GM21447 (cell line): Measurements from ENCODE around the gene POMT2.
"Not testable (repeated sequence)": the region's sequence is repeated elsewhere in the genome, so short reads cannot be mapped to it uniquely, and the experiment has no call there.

Experiments used
- ATAC-seq: cut with Tn5 transposase; IDR thresholded peaks from one replicate; pipeline ENCODE4 v1.9.1; 2021; ENCODE audit not compliant: unreplicated experiment

Gene POMT2, protein sequence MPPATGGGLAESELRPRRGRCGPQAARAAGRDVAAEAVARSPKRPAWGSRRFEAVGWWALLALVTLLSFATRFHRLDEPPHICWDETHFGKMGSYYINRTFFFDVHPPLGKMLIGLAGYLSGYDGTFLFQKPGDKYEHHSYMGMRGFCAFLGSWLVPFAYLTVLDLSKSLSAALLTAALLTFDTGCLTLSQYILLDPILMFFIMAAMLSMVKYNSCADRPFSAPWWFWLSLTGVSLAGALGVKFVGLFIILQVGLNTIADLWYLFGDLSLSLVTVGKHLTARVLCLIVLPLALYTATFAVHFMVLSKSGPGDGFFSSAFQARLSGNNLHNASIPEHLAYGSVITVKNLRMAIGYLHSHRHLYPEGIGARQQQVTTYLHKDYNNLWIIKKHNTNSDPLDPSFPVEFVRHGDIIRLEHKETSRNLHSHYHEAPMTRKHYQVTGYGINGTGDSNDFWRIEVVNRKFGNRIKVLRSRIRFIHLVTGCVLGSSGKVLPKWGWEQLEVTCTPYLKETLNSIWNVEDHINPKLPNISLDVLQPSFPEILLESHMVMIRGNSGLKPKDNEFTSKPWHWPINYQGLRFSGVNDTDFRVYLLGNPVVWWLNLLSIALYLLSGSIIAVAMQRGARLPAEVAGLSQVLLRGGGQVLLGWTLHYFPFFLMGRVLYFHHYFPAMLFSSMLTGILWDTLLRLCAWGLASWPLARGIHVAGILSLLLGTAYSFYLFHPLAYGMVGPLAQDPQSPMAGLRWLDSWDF

GRCh38 chr14:77320238-77320935 is at the start of gene POMT2:
Gene POMT2 (minus strand): TSS chr14:77320883. CDS start chr14:77320681, 202 bp downstream.
- ATAC-seq, result peak; percentile 59

GRCh38 chr14:77369285-77369684 is 48.6 kb upstream of the POMT2 start:
- ATAC-seq, result no peak

DNA sequence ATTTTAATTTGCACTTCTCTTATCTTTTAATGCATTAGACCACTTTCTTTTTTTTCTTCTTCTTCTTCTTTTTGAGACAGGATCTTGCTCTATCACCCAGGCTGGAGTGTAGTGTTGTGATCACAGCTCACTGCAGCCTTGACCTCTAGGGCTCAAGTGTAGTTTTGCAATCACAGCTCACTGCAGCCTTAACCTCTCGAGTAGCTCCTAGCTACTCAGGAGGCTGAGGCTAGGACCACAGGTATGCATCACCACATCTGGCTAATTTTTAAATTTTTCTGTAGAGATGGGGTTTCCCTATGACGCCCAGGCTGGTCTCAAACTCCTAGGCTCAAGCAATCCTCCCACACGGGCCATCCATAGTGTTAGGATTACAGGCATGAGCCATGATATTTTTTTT is 43.5 kb upstream of the POMT2 start:
- no peak for ATAC-seq

DNA sequence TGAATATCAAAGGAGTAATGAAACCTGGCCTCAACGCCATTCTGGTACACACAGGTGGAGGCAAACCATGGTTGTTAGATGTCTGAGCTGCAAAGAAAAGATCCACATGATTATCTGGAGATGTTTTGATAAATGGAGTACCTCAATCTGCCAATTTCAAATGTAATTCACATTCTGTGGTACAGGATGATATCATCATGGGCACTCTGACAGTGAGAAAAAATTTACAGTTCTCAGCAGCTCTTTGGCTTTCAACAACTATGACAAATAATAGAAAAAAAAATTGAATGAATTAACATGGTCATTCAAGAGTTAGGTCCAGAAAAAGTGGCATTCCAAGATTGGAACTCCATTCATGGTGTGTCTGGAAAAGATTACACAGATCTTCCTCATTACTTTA is 38.9 kb upstream of the POMT2 start:
- ATAC-seq, result no peak

DNA sequence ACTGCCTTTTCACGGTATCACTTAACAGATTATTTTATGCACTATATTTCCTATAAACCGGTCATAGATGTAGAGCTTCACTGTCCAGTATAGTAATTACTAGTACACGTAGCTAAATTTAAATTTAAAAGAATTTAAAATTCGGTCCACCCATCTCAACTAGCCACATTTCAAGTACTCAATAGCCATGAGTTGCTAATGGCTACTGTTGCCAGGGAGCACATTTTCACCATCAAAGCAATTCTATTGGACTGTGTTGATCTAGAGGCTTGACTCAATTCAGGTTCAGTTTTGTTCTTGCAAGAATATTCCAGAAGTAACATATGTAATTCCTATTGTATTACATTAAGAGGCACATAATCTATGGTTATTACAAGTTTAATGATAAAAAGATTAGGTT is 36.2 kb upstream of the POMT2 start:
- no peak for ATAC-seq

DNA sequence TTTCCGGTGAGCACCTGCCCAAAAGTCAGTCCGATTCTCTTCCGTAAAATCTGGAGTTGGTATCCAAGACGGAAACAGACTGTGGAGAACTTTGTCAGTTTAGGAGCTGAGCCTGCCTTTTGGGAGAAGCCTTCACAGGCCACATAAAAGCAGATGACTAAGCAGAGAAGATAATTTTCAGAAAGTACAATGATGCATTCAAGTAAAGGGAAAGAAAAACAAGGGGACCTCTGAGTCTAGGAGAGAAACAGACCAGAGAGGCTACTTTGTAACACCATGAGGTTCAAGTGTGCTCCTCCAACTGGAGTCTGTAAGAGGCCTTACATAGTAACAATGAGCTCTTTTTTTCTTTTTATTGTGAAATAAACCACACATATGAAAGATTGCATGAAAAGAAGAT is 35.1 kb upstream of the POMT2 start:
- ATAC-seq, result no peak

DNA sequence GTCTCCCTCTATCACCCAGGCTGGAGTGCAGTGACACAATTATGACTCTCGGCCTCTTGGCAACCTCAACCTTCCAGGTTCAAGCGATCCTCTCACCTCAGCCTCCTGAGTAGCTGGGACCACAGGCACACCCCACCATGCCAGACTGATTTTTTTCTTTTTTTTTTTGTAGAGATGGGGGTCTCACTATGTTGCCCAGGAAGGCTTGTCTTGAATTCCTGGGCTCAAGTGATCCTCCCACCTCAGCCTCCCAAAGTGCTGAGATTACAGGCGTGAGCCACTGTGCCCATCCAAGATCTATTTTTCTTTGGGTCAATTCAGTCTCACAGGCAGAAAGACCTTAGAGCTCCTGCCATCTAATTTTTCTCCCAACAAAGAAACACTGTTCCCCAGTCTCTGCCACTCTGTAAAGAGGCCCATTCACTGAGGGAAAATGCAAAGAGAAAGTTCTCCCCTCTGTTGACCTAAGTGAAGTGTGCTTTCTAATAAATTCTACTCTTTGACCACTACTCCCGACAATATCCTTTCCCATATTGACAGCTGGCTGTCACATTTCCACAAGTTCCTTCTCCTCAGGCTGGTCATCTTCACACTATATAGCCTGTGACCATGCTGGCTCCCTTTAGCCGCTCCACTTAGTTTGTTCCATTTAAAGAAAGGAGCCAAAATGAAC is 32.9 kb upstream of the POMT2 start:
- ATAC-seq, result no peak

GRCh38 chr14:77347751-77348150 is 27.1 kb upstream of the POMT2 start:
- ATAC-seq, result no peak

DNA sequence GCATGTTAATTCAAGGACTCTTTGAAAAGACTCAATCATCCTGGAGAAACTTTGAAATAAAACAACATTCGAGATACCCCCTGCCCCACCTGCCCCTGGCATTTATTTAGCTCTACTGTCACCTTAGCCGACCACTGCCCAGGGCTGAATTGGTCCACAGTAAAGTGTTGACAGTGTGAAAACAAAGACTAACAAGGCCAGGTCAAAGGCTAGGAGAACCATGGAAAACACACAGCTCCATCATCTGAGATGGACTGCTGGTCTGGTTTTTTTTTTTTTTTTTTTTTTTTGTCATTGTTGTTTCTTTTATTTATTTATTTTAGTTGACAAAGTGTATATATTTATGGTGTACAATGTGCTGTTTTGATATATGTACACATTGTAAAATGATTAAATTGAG is 25.8 kb upstream of the POMT2 start:
- ATAC-seq, result no peak

DNA sequence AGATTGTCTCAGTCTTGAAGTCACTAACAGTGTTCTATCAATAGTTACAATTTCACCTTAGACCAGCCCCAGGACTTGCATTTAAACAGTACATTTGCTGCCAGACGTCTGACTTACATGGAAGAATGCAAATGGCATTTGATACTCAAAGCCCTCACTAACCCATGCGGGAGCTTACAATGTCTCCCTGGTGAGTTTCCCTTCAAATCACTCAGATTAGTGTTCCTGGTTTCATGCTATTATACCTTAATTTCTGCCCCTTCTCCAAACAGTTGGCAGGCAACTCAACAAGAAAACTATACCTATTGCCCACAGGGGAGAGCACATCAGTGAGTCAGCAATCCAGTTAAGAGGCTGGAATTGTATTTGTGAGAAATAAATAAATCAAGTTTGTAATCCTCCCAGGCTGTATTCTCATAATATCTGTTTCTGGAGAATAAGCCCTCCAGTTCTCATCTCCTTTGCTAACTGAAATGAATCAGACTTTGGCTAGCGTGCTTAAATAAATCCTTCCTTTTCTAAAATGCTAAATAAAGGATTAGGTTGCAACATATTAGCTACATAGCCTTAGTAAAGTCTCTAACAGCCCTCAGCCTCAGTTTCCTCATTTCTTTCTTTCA is 23.8 kb upstream of the POMT2 start:
- no peak for ATAC-seq

GRCh38 chr14:77343662-77344061 is 23.0 kb upstream of the POMT2 start:
- no peak for ATAC-seq

DNA sequence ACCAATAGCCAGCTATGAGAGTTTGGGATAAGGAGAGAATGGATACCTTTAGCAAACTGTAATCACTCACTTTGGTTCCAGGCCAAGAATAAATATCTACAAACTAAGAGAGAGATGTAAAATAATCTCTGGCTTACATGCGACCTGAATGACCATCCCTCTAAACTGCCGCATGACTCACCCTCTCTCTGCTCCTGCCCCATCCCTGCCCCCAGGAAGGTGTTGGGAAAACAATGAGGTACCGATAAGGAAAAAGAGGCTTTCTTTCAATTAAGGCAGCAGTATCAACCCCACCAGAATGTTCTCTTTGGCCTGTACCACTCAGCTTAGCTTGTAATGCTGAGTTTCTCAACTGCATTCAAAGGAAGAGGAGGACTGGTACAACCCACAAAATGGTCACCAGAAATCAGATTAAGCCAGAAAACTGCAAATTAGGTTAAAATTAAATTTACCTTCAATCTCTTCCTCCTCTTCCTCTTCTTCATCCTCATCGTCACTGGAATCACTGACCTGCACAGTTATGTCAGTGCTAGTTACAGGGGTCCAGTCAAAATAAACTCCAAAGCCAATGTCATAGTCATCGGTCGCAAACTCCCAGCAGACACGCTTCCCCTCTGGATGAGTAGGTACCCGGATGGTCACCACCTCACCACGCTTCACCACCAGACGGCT is 22.2 kb upstream of the POMT2 start:
- ATAC-seq, result no peak

- ATAC-seq, result no peak
These were observed 19.7 kb upstream of the POMT2 start for GRCh38 chr14:77340389-77340788.

DNA sequence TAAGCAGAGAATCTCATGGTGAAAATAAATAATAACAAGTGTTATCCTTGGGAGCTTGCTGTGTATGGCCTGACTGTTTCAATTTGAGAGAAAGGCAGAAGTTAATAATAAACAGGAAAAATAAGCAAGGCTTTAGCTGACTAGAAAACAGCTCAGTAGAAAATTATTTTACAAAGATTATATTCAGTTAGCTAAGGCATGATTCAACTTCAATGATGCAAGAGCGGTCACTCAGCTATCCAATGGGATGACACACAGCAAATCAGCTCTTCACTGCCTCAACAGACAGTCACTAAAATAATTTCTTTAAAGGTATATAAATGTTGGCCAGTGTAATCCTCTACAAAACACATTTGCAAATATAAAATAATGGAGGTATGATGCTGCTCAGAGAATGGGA is 18.7 kb upstream of the POMT2 start:
- no peak for ATAC-seq

DNA sequence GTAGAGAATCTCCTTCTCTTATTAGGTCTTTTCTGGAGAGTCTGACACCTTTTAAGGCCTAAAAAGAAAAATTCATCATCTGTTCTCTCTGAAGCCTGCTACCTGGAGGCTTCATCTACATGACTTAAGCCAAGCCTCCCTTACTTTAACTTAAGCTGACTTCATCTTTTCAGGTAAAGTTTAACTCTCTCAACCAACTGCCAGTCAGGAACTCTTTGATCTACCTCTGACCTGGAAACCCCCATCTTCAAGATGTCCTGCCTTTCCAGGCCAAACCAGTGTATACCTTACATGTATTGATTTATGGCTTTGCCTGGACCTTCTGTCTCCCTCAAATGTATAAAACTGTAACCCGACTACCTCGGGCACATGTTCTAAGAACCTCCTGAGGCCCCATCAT is 17.6 kb upstream of the POMT2 start:
- no peak for ATAC-seq

- no peak for ATAC-seq
These were observed 17.2 kb upstream of the POMT2 start for GRCh38 chr14:77337880-77338279.

GRCh38 chr14:77337255-77337654 is 16.6 kb upstream of the POMT2 start:
- not testable (repeated sequence) for ATAC-seq

GRCh38 chr14:77335576-77335975 is 14.9 kb upstream of the POMT2 start:
- no peak for ATAC-seq

DNA sequence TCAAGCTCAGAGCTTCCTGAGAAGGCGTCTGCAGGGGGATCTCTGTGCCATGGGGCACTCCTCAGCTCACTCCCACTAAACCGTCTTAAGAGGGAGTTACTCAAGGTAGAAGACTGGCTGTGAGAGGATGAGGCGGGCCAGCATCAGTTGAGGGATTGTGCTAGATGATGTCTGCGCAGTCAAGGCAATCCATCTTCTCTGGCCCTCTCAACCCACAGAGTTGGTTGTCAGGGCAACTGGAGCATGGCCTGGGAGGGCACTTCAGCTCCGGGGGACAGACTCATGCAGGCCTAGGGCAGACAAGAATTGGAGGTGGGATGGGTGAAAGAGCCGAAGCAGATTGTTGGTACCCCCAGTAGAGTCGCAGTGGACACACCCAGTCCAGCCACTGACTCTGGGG is 9.2 kb upstream of the POMT2 start:
- no peak for ATAC-seq

DNA sequence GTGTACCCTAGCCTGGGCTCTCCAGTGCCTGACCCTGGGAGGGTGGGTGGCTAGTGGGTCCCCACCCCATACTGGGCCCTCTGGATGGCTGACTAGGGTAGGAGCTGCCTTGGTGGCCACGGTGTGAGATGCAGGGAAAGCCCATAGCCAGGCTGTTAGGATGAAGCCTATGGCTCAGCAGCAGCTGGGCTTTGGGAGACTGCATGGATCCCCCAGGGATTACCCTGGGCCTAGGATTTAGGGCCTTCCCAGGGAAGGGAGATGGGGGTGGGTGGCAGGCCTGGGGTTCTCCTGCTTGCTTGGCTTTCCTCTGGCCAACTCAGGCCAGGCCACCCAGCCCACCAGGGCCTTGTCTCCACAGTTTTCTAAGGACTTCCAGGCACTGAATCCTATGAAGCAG is 6.4 kb upstream of the POMT2 start:
- ATAC-seq, result no peak
